Neural cell (in vitro differentiated cells): ENCODE measurements around the gene MAOB. TPM values are rescaled to one million over a fixed set of nuclear protein-coding genes. Genes with fewer than 3 reads are reported as not detected.

Source experiments
- H2AFZ ChIP-seq: fragments of 200-600, 300-800 bp; sonication (generic), shearing (Covaris generic); 2 replicates; pipeline ENCODE4 v1.6.0; 2014; ENCODE audit warnings: low read depth, mild to moderate bottlenecking, antibody characterized with exemption, low read length, moderate library complexity
- H3F3A ChIP-seq: fragments of 200-600 bp; shearing (Covaris generic); 2 replicates; pipeline ENCODE4 v1.6.1; 2016; ENCODE audit warnings: mild to moderate bottlenecking, moderate library complexity, mixed read lengths, antibody characterized with exemption, low read length; ENCODE audit not compliant: insufficient read depth, poor library complexity, severe bottlenecking
- H3K27ac ChIP-seq: fragments of 200-600, 300-800 bp; sonication (generic), shearing (Covaris generic); 2 replicates; pipeline ENCODE4 v1.5.1; 2014; ENCODE audit warnings: mild to moderate bottlenecking, low read length, moderate library complexity
- H3K27me3 ChIP-seq: fragments of 300-800, 200-600 bp; sonication (generic), shearing (Covaris generic); 2 replicates; pipeline ENCODE4 v1.6.0; 2014; ENCODE audit warnings: mild to moderate bottlenecking, low read depth, low read length, moderate library complexity; ENCODE audit not compliant: insufficient read depth
- H3K36me3 ChIP-seq: fragments of 300-800, 200-600 bp; sonication (generic), shearing (Covaris generic); 2 replicates; pipeline ENCODE4 v1.5.1; 2014; ENCODE audit warnings: mild to moderate bottlenecking, antibody characterized with exemption, low read length, moderate library complexity; ENCODE audit not compliant: insufficient read depth
- H3K4me2 ChIP-seq: fragments of 300-800, 200-600 bp; sonication (generic), shearing (Covaris generic); 2 replicates; pipeline ENCODE4 v1.6.0; 2014; ENCODE audit warnings: mild to moderate bottlenecking, low read length
- H3K4me3 ChIP-seq: fragments of 300-800, 200-600 bp; sonication (generic), shearing (Covaris generic); 2 replicates; pipeline ENCODE4 v1.5.1; 2014; ENCODE audit warnings: mild to moderate bottlenecking, low read length, moderate library complexity
- H3K79me2 ChIP-seq: fragments of 200-600 bp; shearing (Covaris generic); replicated peaks from 2 replicates; pipeline ENCODE4 v1.6.0; 2014; ENCODE audit warnings: mild to moderate bottlenecking, low read length, moderate library complexity; ENCODE audit not compliant: insufficient read depth
- H3K9ac ChIP-seq: fragments of 300-800, 200-600 bp; sonication (generic), shearing (Covaris generic); 2 replicates; pipeline ENCODE4 v1.6.1; 2016; ENCODE audit warnings: mild to moderate bottlenecking, low read length, mixed read lengths
- H3K9me2 ChIP-seq: fragments of 200-600 bp; shearing (Covaris generic); 2 replicates; pipeline ENCODE4 v1.6.1; 2016; ENCODE audit warnings: mild to moderate bottlenecking, low read length, mixed read lengths; ENCODE audit not compliant: insufficient read depth
- H3K9me3 ChIP-seq: fragments of 200-600, 300-800 bp; sonication (generic), shearing (Covaris generic); 2 replicates; pipeline ENCODE4 v1.6.1; 2016; ENCODE audit warnings: mild to moderate bottlenecking, mixed run types, low read length, moderate library complexity, mixed read lengths
- H4K20me1 ChIP-seq: fragments of 200-600 bp; shearing (Covaris generic); 2 replicates; pipeline ENCODE4 v1.6.1; 2016; ENCODE audit warnings: mild to moderate bottlenecking, mixed run types; ENCODE audit not compliant: insufficient read depth
- EP300 ChIP-seq: fragments of 450-650 bp; conservative IDR thresholded peaks from 2 replicates; pipeline ENCODE4 v1.6.1; 2014; ENCODE audit warnings: antibody characterized with exemption, mild to moderate bottlenecking, moderate library complexity; ENCODE audit not compliant: poor library complexity, severe bottlenecking
- EZH2 ChIP-seq: fragments of 200-600, 300-800 bp; shearing (Covaris generic), sonication (generic); IDR thresholded peaks from 2 replicates; pipeline ENCODE4 v1.6.1; 2014; ENCODE audit warnings: antibody characterized with exemption, low read length, borderline replicate concordance, mild to moderate bottlenecking; ENCODE audit not compliant: insufficient read depth, poor library complexity, severe bottlenecking
- MXI1 ChIP-seq: fragments of 450-650 bp; conservative IDR thresholded peaks from 2 replicates; pipeline ENCODE4 v1.6.1; 2014; ENCODE audit warnings: antibody characterized with exemption, mild to moderate bottlenecking; ENCODE audit not compliant: poor library complexity, severe bottlenecking
- POLR2AphosphoS5 ChIP-seq: IDR thresholded peaks from 2 replicates; pipeline ENCODE4 v1.6.1; 2012
- RAD21 ChIP-seq: fragments of 450-650 bp; conservative IDR thresholded peaks from 2 replicates; pipeline ENCODE4 v1.6.1; 2014; ENCODE audit warnings: antibody characterized with exemption, mild to moderate bottlenecking, moderate library complexity
- SMC3 ChIP-seq: fragments of 450-650 bp; conservative IDR thresholded peaks from 2 replicates; pipeline ENCODE4 v1.6.1; 2014; ENCODE audit warnings: antibody characterized with exemption, mild to moderate bottlenecking, moderate library complexity; ENCODE audit not compliant: poor library complexity
- TAF1 ChIP-seq: IDR thresholded peaks from 2 replicates; pipeline ENCODE4 v1.6.1; 2012; ENCODE audit warnings: low read depth
- polyA plus RNA-seq: library from polyadenylated mRNA; depleted of rRNA; stranded (reverse); fragments of >200 nt; gene quantifications from 2 replicates; pipeline ENCODE4 v1.2.3, GENCODE V29; 2014
- TF ChIP-seq, protein P1 (sequence below): fragments of 450-650 bp; IDR thresholded peaks from 2 replicates; pipeline ENCODE4 v1.5.1; 2014; ENCODE audit warnings: antibody characterized with exemption, mild to moderate bottlenecking, moderate library complexity; ENCODE audit not compliant: poor library complexity, severe bottlenecking
- TF ChIP-seq, protein P2 (sequence below): IDR thresholded peaks from 2 replicates; pipeline ENCODE4 v1.6.1; 2012; ENCODE audit warnings: borderline replicate concordance

Gene MAOB
- polyA plus RNA-seq, 1 donor from 2014 or later = not detected

DNA sequence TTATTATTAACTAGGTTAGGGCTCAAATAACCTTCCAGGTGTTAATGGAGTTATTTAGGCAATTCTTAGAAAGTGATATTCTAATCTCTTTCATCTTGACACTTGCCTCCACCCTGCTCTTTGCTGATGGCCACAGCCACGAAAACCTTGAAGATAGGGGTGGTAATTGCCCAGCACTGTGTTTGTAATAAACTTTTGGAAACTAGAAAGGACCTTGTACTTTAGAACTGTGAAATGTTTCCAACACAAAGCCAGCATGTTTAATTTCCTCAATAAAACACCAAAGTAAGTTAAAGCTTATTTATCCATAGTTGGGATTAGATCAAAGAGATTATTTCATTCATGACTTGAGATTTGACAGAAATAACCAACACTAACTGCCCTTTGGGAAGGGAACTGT, 147.8 kb downstream of the MAOB start:
- H3K9me3 ChIP-seq = no peaks in the 10 kb centered on the region
- no peaks in the 10 kb centered on the region for H3K9me2 ChIP-seq
- H3K27ac ChIP-seq = no peak overlapping the region
- H3K79me2 ChIP-seq = no peaks in the 10 kb centered on the region
- H3K4me3 ChIP-seq = no peak overlapping the region
- no peaks in the 10 kb centered on the region for H3F3A ChIP-seq
- H2AFZ ChIP-seq = no peak overlapping the region
- H3K4me2 ChIP-seq = no peak overlapping the region
- no peaks in the 10 kb centered on the region for H4K20me1 ChIP-seq
- TF ChIP-seq, protein P1, sequence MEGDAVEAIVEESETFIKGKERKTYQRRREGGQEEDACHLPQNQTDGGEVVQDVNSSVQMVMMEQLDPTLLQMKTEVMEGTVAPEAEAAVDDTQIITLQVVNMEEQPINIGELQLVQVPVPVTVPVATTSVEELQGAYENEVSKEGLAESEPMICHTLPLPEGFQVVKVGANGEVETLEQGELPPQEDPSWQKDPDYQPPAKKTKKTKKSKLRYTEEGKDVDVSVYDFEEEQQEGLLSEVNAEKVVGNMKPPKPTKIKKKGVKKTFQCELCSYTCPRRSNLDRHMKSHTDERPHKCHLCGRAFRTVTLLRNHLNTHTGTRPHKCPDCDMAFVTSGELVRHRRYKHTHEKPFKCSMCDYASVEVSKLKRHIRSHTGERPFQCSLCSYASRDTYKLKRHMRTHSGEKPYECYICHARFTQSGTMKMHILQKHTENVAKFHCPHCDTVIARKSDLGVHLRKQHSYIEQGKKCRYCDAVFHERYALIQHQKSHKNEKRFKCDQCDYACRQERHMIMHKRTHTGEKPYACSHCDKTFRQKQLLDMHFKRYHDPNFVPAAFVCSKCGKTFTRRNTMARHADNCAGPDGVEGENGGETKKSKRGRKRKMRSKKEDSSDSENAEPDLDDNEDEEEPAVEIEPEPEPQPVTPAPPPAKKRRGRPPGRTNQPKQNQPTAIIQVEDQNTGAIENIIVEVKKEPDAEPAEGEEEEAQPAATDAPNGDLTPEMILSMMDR = no peak
- TF ChIP-seq, protein P2, sequence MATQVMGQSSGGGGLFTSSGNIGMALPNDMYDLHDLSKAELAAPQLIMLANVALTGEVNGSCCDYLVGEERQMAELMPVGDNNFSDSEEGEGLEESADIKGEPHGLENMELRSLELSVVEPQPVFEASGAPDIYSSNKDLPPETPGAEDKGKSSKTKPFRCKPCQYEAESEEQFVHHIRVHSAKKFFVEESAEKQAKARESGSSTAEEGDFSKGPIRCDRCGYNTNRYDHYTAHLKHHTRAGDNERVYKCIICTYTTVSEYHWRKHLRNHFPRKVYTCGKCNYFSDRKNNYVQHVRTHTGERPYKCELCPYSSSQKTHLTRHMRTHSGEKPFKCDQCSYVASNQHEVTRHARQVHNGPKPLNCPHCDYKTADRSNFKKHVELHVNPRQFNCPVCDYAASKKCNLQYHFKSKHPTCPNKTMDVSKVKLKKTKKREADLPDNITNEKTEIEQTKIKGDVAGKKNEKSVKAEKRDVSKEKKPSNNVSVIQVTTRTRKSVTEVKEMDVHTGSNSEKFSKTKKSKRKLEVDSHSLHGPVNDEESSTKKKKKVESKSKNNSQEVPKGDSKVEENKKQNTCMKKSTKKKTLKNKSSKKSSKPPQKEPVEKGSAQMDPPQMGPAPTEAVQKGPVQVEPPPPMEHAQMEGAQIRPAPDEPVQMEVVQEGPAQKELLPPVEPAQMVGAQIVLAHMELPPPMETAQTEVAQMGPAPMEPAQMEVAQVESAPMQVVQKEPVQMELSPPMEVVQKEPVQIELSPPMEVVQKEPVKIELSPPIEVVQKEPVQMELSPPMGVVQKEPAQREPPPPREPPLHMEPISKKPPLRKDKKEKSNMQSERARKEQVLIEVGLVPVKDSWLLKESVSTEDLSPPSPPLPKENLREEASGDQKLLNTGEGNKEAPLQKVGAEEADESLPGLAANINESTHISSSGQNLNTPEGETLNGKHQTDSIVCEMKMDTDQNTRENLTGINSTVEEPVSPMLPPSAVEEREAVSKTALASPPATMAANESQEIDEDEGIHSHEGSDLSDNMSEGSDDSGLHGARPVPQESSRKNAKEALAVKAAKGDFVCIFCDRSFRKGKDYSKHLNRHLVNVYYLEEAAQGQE = no peak
- TF ChIP-seq EP300 = no peak
- no peak for TF ChIP-seq MXI1
- TF ChIP-seq RAD21 = no peak
- no peak for TF ChIP-seq SMC3
- TF ChIP-seq POLR2AphosphoS5 = no peak
- no peak for TF ChIP-seq TAF1
- no peak for TF ChIP-seq EZH2
- no peak overlapping the region for H3K9ac ChIP-seq
- H3K36me3 ChIP-seq = no peaks in the 10 kb centered on the region
- H3K27me3 ChIP-seq = no peaks in the 10 kb centered on the region

DNA sequence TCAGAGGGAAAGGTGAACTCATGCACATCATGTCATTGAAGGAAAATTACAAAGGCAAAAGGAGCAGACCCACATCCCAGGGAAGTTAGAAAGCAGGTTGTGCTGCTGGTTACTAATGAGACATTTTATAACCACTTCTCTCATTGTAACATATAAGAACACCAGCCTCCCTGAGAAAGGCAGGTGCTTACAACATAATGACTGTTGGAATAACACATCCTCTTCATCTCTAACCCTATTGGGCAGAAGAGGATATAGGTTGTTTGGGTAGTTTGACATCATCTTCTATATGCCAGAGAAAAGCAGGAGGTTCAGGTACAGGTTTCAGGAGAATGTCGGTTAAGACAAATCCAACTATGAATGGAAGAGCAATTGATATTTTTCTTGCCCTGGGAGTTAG, 148.6 kb downstream of the MAOB start:
- H3K4me2 ChIP-seq = no peak overlapping the region
- H3K9me2 ChIP-seq = no peaks in the 10 kb centered on the region
- H3K9ac ChIP-seq = no peak overlapping the region
- H2AFZ ChIP-seq = no peak overlapping the region
- no peak overlapping the region for H3K4me3 ChIP-seq
- H3K27ac ChIP-seq = no peak overlapping the region
- H4K20me1 ChIP-seq = no peaks in the 10 kb centered on the region
- no peak for TF ChIP-seq EZH2
- no peak for TF ChIP-seq EP300
- TF ChIP-seq, protein P2 = no peak
- no peak for TF ChIP-seq MXI1
- no peak for TF ChIP-seq RAD21
- no peak for TF ChIP-seq POLR2AphosphoS5
- no peak for TF ChIP-seq SMC3
- no peak for TF ChIP-seq TAF1
- TF ChIP-seq, protein P1 = no peak
- no peaks in the 10 kb centered on the region for H3K27me3 ChIP-seq
- H3K36me3 ChIP-seq = no peaks in the 10 kb centered on the region
- H3K9me3 ChIP-seq = no peaks in the 10 kb centered on the region
- H3K79me2 ChIP-seq = no peaks in the 10 kb centered on the region
- no peaks in the 10 kb centered on the region for H3F3A ChIP-seq
